Subcutaneous adipose tissue (tissue), 4 donors: Measurements from ENCODE around the gene TNN. TPM values are rescaled to one million over a fixed set of nuclear protein-coding genes. Genes with fewer than 3 reads are reported as not detected.

Source experiments
- total RNA-seq, 4 donors: library from RNA; depleted of rRNA; stranded (reverse); fragments of >200 nt; gene quantifications; one replicate each; pipeline ENCODE4 v1.1.0, GENCODE V29; 2016
- TF ChIP-seq, protein P1 (sequence below): fragments of 450-650 bp; IDR thresholded peaks from one replicate; pipeline ENCODE4 v1.5.1; 2016; ENCODE audit warnings: low read depth, mild to moderate bottlenecking, control low read depth, antibody characterized with exemption, moderate library complexity

TNN gene
- total RNA-seq, 4 donors from 2014 or later = 0.51 to 18.3 (median 0.85) TPM

DNA sequence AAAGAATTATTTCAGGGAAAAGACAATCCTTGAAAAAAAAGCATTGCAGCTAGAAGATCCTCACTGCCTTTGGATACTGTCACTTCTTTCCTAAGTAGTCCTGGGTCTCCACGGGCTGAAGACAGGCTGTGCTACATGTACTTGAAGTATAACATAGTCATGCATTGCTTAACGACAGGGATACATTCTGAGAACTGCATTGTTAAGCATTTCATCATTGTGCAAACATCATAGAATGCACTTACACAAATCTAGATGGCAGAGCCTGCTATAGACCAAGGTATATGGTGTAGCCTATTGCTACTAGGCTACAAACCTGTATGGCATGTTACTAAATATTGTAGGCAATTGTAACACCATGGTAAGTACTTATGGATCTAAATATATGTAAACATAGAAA lies 70.9 kb downstream of the TNN start:
- TF ChIP-seq, protein P1, sequence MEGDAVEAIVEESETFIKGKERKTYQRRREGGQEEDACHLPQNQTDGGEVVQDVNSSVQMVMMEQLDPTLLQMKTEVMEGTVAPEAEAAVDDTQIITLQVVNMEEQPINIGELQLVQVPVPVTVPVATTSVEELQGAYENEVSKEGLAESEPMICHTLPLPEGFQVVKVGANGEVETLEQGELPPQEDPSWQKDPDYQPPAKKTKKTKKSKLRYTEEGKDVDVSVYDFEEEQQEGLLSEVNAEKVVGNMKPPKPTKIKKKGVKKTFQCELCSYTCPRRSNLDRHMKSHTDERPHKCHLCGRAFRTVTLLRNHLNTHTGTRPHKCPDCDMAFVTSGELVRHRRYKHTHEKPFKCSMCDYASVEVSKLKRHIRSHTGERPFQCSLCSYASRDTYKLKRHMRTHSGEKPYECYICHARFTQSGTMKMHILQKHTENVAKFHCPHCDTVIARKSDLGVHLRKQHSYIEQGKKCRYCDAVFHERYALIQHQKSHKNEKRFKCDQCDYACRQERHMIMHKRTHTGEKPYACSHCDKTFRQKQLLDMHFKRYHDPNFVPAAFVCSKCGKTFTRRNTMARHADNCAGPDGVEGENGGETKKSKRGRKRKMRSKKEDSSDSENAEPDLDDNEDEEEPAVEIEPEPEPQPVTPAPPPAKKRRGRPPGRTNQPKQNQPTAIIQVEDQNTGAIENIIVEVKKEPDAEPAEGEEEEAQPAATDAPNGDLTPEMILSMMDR = no peak

DNA sequence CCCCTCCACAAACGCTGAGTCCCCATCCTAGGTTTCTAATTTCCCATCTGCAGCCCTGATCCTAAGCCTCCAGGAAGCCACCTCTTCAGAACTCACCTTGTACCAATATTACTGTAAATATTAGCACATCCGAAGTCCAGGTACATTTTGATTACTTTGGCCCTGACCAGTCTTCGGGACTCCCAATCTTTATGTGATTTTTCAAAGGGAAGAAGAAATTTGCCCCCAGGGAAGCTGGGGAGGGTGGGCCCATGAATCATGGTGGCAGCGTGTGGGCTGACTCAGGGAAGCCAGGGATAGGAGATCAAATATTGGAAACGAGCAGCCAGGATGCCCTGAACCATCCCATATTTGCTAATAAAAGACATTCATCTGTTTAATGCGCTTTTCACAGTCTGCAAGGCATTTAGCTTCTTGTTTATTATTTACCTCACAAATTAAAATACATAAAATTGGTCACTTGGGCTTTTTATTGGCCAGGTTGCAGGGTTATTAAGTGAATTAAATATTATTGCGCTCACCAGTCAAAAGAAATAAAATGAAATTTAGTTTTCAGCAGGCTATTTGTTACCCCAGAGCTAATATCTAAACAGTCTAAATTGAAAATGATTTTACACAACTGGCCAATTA lies 78.4 kb downstream of the TNN start:
- TF ChIP-seq, protein P1 = no peak

DNA sequence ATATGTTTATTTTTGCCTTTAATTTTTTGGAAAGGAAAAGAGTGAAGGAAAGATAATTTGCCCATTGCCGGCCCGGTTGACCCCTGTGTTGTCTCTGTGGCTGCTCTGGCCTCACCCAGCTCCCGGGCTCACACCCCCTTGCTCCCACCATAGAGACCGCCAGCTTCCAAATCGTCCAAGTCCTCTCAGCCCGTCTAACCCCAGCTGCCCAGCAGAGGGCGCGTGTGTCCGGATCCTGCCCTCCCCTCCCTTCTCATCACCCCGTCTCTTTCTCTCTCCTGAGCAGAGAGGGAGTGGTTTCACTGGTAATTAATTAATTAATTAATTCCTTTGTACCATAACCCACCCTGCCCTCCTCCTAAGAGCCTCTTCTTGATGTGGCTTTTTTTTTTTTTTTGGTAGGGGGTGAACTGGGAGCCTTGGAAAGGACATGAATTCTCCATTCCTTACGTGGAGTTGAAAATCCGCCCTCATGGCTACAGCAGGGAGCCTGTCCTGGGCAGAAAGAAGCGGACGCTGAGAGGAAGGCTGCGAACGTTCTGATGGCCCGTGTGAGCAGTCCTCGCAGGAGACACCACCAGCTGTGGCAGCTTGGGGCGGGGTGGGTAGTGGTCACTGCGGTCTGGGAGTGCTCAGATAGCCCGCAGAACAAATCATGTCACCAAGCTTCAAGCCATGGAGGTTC lies 79.0 kb downstream of the TNN start:
- TF ChIP-seq, protein P1 = no peak

DNA sequence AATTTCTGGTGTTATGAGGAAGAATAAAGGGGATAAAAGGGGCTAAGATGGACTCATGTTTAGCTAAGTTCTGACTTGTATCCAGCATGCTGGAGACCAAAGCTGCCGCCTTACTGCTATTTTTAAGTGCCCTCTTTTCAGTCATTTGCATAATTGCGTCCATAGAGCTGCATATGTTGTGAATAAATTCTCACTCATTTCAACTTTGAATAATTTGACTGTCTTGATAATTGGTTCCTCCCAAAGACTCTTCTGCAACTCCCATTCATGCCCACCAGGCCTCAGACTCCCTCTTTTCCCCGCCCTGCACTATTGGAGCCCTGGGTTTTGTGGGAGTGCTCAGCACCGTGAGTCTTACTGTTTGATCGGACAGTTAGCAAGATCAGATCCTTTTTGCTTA lies 79.9 kb downstream of the TNN start:
- TF ChIP-seq, protein P1 = no peak

DNA sequence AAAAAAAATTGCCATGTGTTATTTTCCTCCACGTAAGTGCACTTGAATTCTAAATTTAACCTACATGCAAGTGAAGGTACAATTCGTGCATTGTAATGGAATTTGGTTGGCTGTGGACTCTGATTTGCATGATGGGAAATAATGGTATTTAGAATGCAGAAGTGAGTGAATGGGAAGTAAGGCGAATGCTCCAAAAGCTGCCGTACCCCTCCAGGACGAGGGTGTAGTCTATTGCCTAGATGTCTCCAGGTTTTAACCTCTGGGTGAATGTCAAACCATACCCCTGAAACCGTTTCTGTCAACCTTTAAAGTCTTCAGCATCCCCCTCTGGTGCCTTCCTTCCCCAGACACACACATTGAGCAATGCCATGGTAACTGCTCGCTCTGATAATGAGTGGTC lies 80.4 kb downstream of the TNN start:
- TF ChIP-seq, protein P1 = no peak

DNA sequence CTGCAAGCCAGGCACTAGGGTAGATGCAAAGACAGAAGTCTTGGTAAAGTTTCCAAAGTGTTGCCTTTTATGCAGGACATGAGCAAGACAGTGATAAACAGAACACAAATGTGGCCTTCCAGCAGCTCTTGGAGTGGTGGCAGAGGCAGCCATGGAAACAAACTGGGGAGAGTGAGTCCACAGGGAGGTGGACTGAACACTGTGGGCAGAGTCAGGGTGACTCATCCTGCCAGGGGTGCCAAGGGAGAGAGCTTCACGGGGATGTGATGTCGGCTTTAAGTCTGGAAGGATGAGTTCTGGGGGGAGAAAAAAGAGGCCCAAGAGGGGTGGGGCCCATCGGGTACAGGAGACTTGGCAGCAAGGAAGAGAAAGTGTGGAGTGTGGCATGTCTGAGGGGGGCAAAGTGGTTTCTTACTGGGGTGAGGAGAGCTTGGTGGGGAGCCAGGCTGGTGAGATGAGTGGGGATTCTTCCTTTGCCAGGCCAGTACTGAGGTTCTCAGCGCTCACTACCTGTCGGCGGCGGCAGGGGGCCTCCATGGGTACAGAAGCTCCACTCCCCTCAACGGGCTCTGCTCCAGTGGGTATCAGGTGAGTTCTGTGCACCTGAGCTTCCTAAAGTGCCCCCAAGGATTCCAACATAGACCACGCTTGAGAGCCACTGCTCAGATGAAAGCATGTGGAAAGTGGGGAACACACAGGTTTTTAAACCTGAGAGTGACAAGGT lies 83.1 kb downstream of the TNN start:
- TF ChIP-seq, protein P1 = no peak

DNA sequence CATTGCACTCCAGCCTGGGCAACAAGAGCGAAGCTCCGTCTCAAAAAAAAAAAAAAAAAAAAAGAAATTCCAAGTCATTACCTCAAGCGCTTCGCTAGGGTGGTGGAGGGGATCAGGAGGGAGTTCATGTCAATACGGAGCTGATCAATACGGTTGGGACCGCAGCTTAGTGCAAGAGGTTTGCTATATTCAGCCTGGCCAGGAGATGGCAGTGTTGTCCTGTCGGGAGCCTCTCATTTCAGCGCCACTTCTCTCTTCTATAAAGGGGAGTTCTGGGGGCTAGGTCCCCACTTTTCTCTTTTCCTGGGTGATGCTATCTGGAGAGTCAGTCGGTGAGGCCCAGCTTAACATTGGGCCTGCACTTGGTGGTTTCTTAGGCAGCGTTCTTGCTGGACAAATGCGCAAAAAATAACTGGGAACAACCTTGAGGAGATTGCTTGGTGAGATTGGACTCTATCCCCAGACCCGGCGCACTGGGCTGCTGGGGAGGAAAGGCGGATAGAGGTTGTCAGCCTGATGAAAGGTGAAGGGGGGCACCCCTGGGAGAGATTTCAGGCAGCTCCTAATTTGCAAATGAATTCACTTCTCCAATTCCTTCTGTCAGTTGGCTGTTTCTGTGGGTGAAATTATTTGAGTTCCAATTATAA lies 84.5 kb downstream of the TNN start:
- TF ChIP-seq, protein P1 = no peak
